GM21367 (cell line): ENCODE measurements around the gene GBE1.
A peak's percentile ranks its signal among the peaks of the same experiment; 100 is the strongest.

Source experiments
- ATAC-seq: cut with Tn5 transposase; IDR thresholded peaks from one replicate; pipeline ENCODE4 v1.9.1; 2021; ENCODE audit not compliant: unreplicated experiment

Gene GBE1

DNA sequence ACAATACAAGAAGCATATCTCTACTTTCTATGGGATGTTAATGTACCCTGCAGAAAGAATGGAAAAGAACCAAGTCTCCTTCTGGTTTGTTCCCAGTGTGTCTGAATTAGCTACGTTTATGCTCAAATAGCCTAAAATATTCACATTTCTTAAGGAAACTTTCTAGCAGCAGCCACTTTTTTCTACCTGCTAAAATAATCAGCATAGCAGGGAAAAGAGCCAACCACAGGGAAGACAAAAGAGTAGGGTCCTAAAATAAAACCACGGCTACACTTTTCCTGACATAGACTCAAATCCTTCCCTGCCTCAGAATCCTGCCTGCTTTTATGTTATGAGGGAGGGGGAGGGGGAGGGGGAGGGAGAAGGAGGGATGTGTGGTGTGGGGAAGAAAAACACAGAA is 136.7 kb downstream of the GBE1 start:
- ATAC-seq = no peak

DNA sequence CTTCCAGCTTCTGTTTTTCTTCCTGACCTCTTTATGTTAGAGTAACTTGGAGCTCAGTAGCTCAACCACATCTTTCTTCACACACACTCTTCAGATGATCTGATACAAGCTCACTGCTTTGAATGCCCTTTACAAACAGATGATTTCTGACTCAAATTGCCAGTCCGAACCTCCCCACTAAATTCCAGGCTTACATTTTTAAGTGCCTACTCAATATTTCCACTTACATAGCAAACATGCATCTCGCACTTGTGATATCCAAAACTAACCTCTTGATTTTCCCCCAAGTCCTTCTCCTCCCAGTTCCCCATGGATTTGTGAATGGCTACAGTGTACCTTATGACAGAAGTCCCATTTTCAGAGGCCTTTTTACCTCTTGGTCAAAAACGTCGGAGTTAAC is 139.1 kb downstream of the GBE1 start:
- ATAC-seq = no peak

DNA sequence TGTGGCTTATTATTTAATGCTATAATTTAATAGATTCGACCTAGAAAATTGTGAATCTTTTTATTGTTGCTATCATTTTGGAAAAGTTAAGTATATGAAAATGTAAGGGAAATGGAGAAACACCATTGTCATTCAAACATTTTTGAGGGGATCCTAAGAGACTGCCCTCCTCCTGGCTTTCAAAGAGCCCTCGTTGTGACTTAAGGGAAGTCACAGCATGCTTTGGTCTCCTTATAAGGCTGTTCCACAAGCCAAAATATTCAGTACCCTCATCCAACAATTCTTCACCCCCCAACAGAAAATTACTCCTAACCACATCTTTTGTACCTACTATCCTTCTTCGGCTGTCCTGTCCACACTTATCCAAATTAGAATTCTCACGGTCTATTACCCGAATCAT is 140.2 kb downstream of the GBE1 start:
- no peak for ATAC-seq

DNA sequence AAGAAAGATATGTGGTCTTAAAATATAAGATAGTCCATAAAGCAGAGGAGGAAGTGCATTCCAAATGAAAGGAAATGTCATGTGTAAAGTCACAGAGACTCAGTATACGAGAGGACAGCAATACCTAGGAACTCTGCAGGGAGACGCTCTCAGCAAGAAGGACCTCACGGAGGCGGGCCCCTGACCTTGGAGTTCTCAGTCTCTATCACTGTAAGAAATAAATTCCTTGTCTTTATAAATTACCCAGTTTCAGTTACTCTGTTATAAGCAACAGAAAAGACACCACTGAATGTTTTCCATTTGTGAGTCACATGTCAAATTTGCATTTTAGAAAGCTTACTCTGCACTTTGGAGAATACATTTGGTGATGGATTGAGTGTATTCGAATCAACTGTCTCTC is 140.6 kb downstream of the GBE1 start:
- no peak for ATAC-seq

DNA sequence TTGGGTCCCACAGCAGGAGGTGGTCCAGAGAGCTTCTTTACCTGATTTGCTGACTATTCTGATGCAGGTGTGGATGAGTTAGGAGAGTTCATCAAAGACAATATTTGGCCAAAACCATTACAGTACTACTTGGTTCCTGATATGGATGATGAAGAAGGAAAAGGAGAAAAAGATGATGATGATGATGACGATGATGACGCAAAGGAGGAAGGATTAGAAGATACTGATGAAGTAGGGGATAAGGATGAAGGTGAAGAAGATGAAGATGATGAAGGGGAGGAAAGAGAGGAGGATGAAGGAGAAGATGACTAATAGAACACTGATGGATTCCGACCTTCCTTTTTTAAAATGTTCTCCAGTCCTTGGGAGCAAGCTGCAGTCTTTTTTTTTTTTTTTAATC is 148.7 kb downstream of the GBE1 start:
- ATAC-seq = no peak

DNA sequence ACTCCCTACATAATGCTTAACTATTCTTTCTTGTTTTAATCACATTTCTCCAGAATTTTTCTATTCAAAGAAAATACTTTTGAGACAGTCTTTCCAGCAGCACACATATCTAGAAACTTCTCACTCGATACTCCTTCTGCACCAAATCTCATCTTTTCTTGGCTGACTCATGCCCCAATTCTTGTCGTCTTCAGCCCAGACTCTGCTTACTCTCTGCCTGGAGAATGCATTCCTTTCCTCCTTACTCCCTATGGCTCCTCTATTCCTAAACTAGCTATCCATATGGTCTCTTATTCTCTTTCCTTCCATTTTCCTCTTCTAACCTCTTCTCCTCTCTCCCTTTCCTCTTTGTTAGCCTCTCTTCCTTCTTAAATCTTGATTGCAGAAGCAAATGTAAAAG is 158.7 kb downstream of the GBE1 start:
- ATAC-seq = no peak

DNA sequence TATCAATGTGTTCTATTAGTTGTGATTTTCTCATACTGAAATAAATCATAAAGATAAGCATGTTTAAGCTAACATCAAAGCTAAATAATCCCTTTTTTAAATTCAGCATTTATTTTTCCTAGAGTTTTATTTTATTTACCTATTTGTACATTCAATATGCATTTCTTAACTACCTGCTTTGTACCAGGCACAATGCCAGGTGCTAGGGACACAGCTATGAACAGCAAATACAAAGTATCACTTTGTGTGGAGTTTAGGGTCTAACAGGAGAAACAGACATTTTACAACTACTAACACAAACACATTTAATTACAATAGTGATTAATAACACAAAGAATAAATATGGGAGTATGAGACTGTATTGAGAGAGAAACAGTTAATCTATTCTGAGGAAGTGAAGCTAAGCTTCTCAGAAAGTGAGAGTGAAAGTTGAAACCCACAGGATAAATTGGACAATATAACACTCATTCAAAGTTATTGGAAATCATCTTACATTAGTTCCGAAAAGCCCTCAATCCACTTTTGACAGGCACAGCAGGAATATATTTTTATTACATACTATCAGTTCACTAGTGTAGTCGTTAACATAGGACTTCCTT is 159.6 kb downstream of the GBE1 start:
- ATAC-seq = no peak

DNA sequence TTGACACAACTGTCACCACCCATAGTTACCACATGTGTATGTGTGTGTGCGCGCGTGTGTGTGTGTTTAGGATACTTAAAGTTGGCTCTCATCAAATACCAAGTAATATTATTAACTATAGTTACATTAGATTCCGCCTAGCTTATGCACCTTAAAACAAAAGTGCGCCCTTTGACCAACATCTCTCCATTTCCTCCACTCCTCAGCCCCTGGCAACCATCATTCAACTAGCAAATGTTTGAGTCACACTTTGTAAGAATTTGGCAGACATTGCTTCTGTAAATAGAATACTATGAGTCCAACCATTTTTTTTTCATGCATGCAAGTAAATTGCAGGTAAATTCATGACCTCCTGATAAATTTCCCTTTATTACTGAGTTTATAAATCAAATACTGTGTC is 169.3 kb downstream of the GBE1 start:
- ATAC-seq = no peak

DNA sequence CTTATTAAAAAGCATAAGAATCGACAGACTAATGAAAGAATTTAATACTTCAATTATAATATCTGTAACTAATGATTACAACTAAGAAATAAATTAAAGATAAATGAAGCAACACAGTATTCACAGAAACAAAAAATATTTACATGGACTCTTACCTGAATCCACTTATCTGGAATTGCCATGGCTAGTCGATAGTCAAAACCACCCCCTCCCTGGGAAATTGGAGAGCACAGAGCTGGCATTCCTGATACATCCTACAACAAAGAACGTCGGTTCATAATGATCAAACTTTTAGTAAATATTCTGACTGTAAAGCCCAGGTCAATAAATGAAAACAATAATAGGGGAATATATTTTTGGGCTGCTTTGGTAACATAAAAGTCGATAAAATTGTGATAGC is 175.5 kb downstream of the GBE1 start:
- no peak for ATAC-seq

DNA sequence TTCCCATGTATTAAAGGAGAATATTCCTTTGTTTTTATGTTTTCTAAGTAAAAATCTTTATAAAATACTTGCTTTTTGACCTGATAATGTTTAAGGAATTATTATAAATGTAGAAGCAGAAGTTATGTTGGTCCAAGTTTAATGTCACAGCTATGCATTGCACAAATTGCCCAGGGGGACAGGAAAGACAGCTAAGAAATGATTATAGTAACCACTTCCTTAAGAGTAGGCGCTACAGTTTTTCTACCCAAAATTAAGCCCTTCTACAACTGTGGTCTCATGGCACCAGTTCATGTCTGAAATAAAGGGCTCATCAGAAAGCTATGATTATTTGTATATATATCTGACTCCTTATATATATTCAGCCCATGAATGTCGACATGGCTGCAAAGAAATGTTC is 176.4 kb downstream of the GBE1 start:
- ATAC-seq = no peak

DNA sequence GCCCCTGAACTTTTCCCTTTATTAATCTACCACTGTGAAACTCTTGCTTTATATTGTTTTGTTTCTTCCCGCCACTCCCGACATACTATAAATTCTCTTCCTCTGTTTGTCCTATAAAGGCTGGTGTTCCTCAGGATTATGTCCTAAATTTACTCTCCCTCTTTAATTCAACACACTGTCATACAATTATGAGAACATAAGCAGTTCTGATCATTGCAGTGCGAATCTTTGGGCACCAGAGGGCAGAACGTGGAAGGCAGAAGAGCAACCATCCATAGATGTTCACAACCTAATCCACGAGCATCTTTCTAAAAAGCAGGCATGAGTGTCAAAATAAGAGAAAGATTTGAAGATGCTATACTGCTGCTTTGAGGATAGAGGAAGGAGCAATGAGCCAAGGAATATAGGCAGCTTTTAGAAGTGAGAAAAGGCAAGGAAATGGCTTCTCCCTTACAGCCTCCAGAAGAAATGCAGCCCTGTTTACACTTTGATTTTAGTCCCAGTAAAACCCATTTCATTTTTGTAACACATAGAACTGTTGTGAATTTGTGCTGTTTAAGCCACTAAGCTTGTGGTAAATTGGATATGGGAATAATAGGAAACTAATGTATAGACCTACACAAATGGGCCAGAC is 179.4 kb downstream of the GBE1 start:
- peak; percentile 74 for ATAC-seq

DNA sequence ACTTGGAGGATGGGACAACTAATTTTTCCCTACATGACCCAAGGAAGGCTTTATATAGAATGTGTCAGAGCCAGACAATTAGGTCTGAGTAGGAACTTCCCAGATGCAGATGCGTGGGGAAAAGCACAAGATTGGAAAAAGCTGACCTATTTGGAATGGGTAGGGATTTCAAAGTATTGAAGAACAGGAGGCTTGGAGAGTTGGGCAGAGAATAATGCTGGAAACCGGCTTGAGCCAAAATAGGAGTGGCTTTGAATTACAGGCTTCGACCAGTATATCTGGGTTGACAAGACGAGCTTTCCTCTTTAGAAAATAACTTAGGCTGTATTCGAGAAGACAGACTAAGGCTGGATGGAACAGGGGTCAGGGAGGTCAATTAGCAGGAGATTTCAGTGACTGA is 181.1 kb downstream of the GBE1 start:
- ATAC-seq = no peak

DNA sequence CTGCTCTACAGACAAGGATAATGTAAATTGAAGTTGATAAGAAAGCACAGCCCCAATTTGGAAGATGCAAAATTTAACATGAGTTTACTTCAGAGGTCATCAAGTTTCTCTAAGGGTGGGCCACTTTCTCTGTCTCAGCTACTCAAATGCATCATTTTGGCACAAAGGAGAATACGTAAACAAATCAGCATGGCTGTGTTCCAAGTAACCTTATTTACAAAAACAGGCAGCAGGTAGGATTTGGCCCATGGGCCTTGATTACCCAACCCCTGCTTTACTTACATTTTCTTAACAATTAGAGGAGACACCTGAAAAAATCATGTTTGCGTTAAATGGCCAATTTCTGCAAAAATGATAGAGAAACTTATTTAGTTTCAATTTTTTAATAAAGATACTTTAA is 181.7 kb downstream of the GBE1 start:
- ATAC-seq = no peak

DNA sequence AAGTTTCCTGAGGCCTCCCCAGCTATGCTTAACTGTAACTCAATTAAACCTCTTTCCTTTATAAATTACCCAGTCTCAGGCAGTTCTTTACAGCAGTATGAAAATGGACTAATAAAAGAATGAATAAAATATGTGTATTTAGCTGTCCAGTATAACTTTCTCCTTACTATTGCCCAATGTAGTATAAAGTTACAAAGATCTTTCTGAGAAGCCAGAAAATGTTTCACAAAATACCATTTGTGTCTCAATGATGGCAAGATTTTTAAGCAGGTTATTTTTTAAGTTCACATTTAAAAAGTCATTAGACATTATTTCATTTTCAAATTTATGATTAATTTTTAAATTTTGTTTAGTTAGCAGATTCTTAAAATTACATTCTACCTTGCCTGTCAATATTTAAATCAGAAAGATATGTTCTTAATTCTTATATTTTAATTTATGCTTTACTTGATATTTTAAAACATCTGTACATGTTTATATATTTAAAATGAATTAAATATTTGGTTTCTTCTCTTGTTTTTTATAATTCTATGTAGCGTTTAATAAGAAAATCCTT is 189.2 kb downstream of the GBE1 start:
- ATAC-seq = no peak

DNA sequence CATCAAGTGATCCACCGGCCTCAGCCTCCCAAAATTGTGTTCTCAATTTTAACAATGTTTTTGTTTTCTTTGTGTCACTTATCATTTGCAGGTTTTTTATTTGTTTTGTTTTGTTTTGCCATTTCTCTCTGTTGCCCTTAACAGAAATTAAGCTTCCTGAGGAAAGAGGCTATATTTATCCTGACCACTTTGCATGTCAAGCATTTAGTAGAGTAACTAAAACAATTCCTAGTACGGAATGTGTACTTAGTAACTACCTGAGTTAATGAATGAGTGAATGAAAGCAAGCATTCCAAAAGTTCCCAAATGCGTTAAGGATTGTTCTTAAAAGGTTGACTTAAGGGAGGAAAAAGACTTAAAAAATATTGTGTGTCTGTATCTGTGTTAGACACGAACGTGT is 193.1 kb downstream of the GBE1 start:
- no peak for ATAC-seq

DNA sequence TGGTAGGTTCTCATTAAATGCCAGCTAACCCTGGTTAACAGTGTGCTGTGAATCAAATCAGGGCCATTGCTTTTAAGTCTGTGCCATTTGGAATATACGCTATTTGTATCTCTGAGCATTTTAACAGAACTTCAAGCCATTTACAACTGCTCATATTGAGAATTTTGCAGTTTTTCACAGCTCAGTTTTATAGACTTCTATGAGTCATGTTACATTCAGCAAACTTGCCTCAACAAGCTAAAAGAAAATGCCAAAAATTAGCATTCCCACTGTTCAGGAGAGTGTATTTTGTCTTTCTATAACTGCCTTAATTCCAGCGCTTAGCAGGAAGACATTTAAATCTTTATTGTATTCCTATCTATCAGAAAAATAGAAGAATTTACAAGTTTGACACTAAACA is 196.4 kb downstream of the GBE1 start:
- ATAC-seq = no peak

DNA sequence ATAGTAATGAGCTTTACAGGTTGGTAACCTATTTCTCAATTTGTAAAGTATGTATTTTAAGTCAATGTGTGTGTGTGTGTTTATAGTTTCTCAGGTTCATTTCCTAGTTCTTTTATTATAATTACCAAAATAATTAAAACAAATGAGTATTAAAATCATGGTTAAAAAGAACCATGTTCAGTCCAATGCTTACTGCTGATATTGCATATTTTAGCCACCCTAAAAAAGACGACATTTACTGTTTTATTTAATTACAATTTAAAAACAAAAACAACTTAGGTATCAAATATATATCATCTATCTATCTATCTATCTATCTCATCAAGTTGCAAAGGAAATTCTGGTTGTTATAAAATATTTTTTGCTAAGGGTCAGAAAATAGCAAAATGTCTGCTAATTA is 203.3 kb downstream of the GBE1 start:
- ATAC-seq = no peak

DNA sequence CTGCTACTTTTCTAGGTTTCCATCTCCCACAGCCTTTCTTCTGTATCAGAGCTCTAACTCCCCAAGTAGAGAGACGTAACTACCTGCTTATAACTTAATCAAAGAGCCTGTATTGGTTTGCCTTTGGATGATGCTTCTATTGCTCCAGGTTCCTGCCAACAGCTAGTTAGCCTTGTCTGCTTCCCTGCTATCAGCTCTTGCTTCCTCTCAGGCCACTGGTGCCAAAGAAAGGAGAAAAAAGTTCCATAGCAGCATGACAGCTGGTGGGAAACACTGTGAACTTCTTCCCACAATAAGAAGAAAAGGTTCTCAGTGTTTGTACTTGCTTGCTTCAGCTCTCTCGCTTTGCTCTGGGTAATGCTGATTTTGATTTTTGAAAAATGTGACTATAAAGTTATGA is 206.6 kb downstream of the GBE1 start:
- ATAC-seq = no peak

DNA sequence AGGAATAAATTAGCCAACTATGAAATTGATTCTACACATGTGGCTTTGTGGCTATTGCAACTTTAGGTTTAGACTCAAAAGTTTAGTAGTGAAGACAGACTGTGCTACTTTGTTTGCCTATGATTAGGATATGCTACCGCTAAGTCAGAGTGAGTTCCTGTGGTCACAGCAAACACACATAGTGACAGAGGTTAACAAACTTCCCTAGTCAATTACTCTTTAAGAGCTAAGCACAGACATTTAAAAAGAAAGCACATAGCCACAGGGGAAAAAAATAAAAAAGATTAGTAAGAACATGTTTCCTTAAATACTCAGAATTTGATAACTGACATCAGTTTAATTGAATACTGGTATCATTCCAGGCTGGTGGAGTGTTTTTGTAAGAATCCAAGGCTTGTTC is 207.1 kb downstream of the GBE1 start:
- ATAC-seq = no peak

DNA sequence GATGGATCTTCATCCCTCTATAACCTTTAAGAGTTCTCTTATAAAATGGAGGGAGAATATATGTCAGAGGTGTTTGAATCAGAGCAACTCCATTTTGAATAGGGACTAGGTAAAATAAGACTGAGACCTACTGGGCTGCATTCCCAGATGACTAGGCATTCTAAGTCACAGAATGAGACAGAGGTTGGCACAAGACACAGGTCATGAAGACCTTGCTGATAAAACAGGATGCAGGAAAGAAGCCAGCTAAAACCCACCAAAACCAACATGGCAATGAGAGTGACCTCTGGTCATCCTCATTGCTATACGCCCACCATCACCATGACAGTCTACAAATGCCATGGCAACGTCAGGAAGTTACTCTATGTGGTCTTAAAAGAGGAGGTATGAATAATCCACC is 211.0 kb downstream of the GBE1 start:
- ATAC-seq = no peak

DNA sequence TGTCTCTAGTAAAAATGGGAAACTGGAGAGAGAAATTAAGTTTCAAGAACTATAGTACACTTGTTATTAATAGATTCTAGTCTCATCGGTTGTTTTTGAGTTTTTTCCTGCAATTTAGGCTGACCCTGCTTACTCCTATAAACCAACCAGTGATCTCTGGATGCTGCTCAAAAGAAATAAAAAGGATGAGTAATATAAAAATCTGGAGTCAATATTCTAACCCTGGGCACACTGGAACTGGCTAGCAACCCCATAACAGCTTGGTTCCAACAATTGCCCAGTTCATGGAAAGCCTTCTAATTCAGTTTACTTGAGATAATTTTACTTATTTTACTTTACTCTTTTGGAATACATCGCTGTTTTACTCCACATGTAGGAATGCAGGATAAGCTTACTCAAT is 211.6 kb downstream of the GBE1 start:
- no peak for ATAC-seq

DNA sequence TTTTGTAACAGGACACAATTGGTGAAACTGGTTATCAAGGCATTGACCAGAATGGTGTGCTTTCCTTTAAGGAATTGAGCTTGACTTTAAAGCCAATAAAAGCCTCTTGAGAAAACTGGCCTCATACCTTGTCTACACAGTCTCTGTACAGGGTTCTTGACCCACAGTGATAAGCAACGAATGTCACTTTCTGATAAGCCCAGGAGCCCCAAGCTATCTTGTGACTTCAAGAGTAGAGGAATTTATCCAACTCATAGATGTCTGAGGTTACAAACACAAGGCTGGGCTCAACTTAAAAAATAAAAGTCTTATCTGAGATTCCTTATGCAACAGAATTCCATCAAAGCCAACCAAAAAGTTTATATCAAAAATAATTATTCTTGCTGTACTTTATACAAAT is 212.1 kb downstream of the GBE1 start:
- ATAC-seq = no peak

DNA sequence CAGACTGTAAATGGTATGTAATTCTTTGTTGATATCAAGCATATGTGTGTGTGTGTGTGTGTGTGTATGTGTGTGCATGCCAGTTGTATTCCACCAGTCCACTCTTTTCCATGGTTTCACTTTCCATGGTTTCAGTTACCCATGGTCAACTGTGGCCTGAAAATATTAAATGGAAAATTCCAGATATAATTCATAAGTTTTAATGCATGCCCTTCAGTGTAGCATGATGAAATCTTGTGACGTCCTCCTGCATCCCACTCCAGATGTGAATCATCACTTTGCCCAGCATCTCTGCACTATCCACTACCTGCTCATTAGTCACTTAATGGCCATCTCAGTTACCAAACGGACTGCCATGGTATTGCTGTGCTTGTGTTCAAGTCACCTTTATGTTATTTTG is 215.9 kb downstream of the GBE1 start:
- ATAC-seq = no peak
